ENCODE data around the gene SH3RF3. TPM values are rescaled to one million over a fixed set of nuclear protein-coding genes. Genes with fewer than 3 reads are reported as not detected.
A peak's percentile ranks its signal among the peaks of the same experiment; 100 is the strongest.

SH3RF3 gene
- total and polyA plus RNA-seq, 2 donors (not counting 1 experiment from before 2014, with no cell fraction given): 8.3 to 10.1 TPM

GRCh38 chr2:109173311-109174171 is 44.5 kb downstream of the SH3RF3 start:
- Histone ChIP-seq H3K27ac (ENCODE audit: insufficient read depth, low read length) (peak overlapping the region; percentile 90), H3K36me3 (ENCODE audit: control insufficient read depth, insufficient read depth, low read length) (no peaks in the 10 kb centered on the region), H2AFZ (ENCODE audit: low read length) (no peak overlapping the region), H3K9ac (ENCODE audit: insufficient read depth, low read length) (peak overlapping the region; percentile 43), H3K4me2 (ENCODE audit: extremely low read depth, insufficient read depth, low read length) (peak overlapping the region; percentile 78), H3K4me3 (replicated peaks in 1 of 4; ENCODE audit: control extremely low read depth in 1 of 4, insufficient read depth in 1 of 4, low read depth in 3 of 4, low read length in 4 of 4) (peak overlapping the region in 1 of 4 experiments; percentile 27), H3K4me1 (ENCODE audit: control insufficient read depth, extremely low read depth, insufficient read depth, low read length) (peaks cover 30% of the 10 kb centered on the region), H3K79me2 (ENCODE audit: control insufficient read depth, insufficient read depth, low read length) (peaks cover 61% of the 10 kb centered on the region), H4K20me1 (ENCODE audit: control insufficient read depth, extremely low read depth, insufficient read depth, low read length) (no peaks in the 10 kb centered on the region), H3K27me3 (ENCODE audit: control insufficient read depth, insufficient read depth, low read length) (no peaks in the 10 kb centered on the region), H3K9me3 (ENCODE audit: control insufficient read depth, insufficient read depth, low read depth, low read length) (no peaks in the 10 kb centered on the region)
- TF ChIP-seq EZH2 (IDR thresholded peaks at IDR 0.05; ENCODE audit: low read length, missing control alignments): no peak
- TF ChIP-seq CTCF (conservative IDR thresholded peaks at IDR 0.05 in 1 of 2, IDR thresholded peaks at IDR 0.05 in 1 of 2; ENCODE audit: low read depth in 1 of 2, low read length in 2 of 2): no peak
- DNase-seq (ENCODE audit: low read depth in 2 of 2): peak; percentile 94 to 95

GRCh38 chr2:109174214-109174613 is 45.2 kb downstream of the SH3RF3 start:
- Histone ChIP-seq H3K4me3 (replicated peaks in 1 of 4; ENCODE audit: control extremely low read depth in 1 of 4, insufficient read depth in 1 of 4, low read depth in 3 of 4, low read length in 4 of 4) (no peak overlapping the region), H2AFZ (ENCODE audit: low read length) (no peak overlapping the region), H3K9ac (ENCODE audit: insufficient read depth, low read length) (peak overlapping the region; percentile 27), H3K4me2 (ENCODE audit: extremely low read depth, insufficient read depth, low read length) (peak overlapping the region; percentile 78), H4K20me1 (ENCODE audit: control insufficient read depth, extremely low read depth, insufficient read depth, low read length) (no peaks in the 10 kb centered on the region), H3K4me1 (ENCODE audit: control insufficient read depth, extremely low read depth, insufficient read depth, low read length) (peaks cover 30% of the 10 kb centered on the region), H3K27ac (ENCODE audit: insufficient read depth, low read length) (peak overlapping the region; percentile 90), H3K9me3 (ENCODE audit: control insufficient read depth, insufficient read depth, low read depth, low read length) (no peaks in the 10 kb centered on the region), H3K36me3 (ENCODE audit: control insufficient read depth, insufficient read depth, low read length) (no peaks in the 10 kb centered on the region), H3K27me3 (ENCODE audit: control insufficient read depth, insufficient read depth, low read length) (no peaks in the 10 kb centered on the region), H3K79me2 (ENCODE audit: control insufficient read depth, insufficient read depth, low read length) (peaks cover 59% of the 10 kb centered on the region)
- DNase-seq (ENCODE audit: low read depth in 2 of 2): peak in 1 of 2 donors; percentile 31
- no peak for TF ChIP-seq EZH2 (IDR thresholded peaks at IDR 0.05; ENCODE audit: low read length, missing control alignments)
- no peak for TF ChIP-seq CTCF (conservative IDR thresholded peaks at IDR 0.05 in 1 of 2, IDR thresholded peaks at IDR 0.05 in 1 of 2; ENCODE audit: low read depth in 1 of 2, low read length in 2 of 2)

DNA sequence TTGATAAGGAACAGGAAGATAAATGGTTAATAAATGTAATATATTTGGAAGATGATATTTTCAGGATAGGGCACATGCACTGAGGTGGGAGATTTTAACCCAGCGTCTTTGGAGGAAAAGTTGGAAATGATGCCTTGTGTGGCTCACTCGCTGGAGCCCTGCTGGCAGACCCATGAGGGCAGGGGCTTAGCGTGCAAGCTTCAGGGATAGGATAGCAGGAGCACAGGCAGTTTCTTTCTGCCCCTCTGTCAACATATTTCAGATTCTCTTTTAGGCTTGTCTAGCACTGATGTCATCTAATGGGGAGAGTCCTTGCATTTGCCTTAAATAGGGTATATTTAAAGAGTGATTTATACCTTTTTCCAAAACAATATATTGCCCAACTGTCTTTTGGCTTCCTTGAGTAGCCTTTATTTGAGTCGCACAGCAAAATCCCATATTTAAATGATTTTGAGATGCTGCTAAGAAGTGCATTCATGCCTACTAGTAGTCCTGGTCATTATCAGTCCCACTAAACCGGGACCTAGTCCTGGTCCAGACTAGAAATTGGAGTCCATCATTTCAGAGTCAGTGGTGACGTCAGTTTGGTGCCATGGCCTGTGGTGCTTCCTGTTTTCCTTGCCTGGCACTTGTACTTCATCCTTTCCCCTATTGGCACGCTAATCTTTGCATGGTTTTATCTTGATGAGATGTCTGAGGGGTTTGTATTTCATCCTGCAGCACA is 45.8 kb downstream of the SH3RF3 start:
- no peak overlapping the region for H3K4me3 ChIP-seq (replicated peaks in 1 of 4; ENCODE audit: control extremely low read depth in 1 of 4, insufficient read depth in 1 of 4, low read depth in 3 of 4, low read length in 4 of 4)
- peaks cover 30% of the 10 kb centered on the region for H3K4me1 ChIP-seq (ENCODE audit: control insufficient read depth, extremely low read depth, insufficient read depth, low read length)
- H3K27ac ChIP-seq (ENCODE audit: insufficient read depth, low read length): no peak overlapping the region
- H2AFZ ChIP-seq (ENCODE audit: low read length): no peak overlapping the region
- peaks cover 62% of the 10 kb centered on the region for H3K79me2 ChIP-seq (ENCODE audit: control insufficient read depth, insufficient read depth, low read length)
- no peaks in the 10 kb centered on the region for H3K36me3 ChIP-seq (ENCODE audit: control insufficient read depth, insufficient read depth, low read length)
- no peaks in the 10 kb centered on the region for H3K9me3 ChIP-seq (ENCODE audit: control insufficient read depth, insufficient read depth, low read depth, low read length)
- peak in 1 of 2 donors; percentile 23 for DNase-seq (ENCODE audit: low read depth in 2 of 2)
- no peaks in the 10 kb centered on the region for H4K20me1 ChIP-seq (ENCODE audit: control insufficient read depth, extremely low read depth, insufficient read depth, low read length)
- no peak overlapping the region for H3K9ac ChIP-seq (ENCODE audit: insufficient read depth, low read length)
- TF ChIP-seq EZH2 (IDR thresholded peaks at IDR 0.05; ENCODE audit: low read length, missing control alignments): no peak
- no peak for TF ChIP-seq CTCF (conservative IDR thresholded peaks at IDR 0.05 in 1 of 2, IDR thresholded peaks at IDR 0.05 in 1 of 2; ENCODE audit: low read depth in 1 of 2, low read length in 2 of 2)
- H3K4me2 ChIP-seq (ENCODE audit: extremely low read depth, insufficient read depth, low read length): peak overlapping the region; percentile 78
- H3K27me3 ChIP-seq (ENCODE audit: control insufficient read depth, insufficient read depth, low read length): no peaks in the 10 kb centered on the region

All from fibroblast of lung (primary cell).